SK-N-MC (cell line): ENCODE results near the gene RPL37.
A peak's percentile ranks its signal among the peaks of the same experiment; 100 is the strongest.
"Not testable (repeated sequence)": the region's sequence is repeated elsewhere in the genome, so short reads cannot be mapped to it uniquely, and the experiment has no call there.

Experiments used
- DNase-seq: peaks from one replicate; pipeline ENCODE4 v3.0.0-alpha.2; 2011; ENCODE audit warnings: low read depth, low spot score
- H3K27ac ChIP-seq: fragments of 200-600 bp; sonication (generic); 2 replicates; pipeline ENCODE4 v1.5.1; 2016; ENCODE audit warnings: mixed run types
- H3K36me3 ChIP-seq: fragments of 200-600 bp; sonication (generic); 2 replicates; pipeline ENCODE4 v1.6.1; 2017; ENCODE audit warnings: antibody characterized with exemption, low read length, mixed read lengths; ENCODE audit not compliant: insufficient read depth
- H3K4me3 ChIP-seq: fragments of 200-600 bp; sonication (generic); 2 replicates; pipeline ENCODE4 v1.5.1; 2016
- H3K9ac ChIP-seq: fragments of 200-600 bp; sonication (generic); 2 replicates; pipeline ENCODE4 v1.8.0; 2017; ENCODE audit warnings: mixed run types, mixed read lengths; ENCODE audit not compliant: insufficient read length
- H3K9me3 ChIP-seq: fragments of 200-600 bp; sonication (generic); 2 replicates; pipeline ENCODE4 v1.6.1; 2017; ENCODE audit warnings: low read depth, mild to moderate bottlenecking, antibody characterized with exemption, low read length, moderate library complexity, mixed read lengths
- EZH2 ChIP-seq: fragments of 200-600 bp; sonication (generic); IDR thresholded peaks from one replicate; pipeline ENCODE4 v1.6.1; 2017; ENCODE audit warnings: antibody characterized with exemption
- FOXP2 ChIP-seq: optimal IDR thresholded peaks from 2 replicates; pipeline ENCODE3; 2011; ENCODE audit warnings: mild to moderate bottlenecking, moderate library complexity; ENCODE audit not compliant: insufficient read depth; ENCODE audit errors: extremely low read length, control extremely low read depth
- POLR2AphosphoS5 ChIP-seq: IDR thresholded peaks from 2 replicates; pipeline ENCODE4 v1.6.1; 2012; ENCODE audit warnings: mild to moderate bottlenecking, low read depth, low read length, borderline replicate concordance

Gene RPL37

DNA sequence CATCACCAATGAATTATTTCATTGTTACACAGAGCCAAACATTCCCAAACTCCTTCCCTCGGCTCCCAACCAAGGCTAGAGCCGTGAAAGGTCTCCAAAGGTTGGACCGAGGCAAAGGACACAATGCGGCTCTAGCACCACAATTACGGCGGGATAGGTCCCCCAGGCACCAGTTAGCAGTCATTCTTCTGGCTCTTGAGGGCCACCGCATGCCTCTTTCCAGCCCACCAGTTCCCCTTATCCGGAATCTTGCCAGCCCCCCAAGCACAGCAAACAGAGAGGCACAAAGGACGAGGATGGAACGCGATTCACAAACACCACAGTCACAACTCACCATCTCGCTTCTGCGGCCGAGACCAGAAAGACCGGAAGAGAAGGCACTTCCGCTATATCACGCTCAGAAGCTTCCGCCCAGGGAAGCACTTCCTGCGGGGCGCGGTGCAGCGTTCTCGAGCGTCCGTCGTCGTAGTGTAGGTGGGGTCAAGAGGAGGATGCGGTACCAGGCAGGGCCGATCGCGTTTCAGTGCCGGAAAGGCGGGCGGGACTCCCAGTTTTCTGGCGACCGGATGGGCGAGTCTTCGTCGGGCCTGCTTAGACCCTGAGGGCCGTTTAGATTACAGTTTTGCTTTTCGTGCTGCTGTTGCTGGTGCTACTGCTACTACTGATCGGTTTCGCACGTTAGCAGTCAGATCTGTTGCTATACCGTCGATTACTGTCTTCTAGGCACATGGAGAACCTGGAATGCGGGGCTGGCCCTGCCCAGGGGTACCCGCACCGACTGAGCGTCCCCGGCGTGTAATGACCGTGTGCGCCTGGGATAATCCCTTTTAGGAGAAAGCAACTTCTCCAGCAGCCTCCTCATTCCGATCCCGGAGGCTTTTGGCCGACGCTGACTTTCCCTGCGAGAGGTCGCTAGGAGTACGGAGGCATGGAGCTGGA, at the start of gene RPL37:
Gene RPL37, minus strand, starts transcription at position 374 of the 939 bp plus-strand sequence. Its CDS starts 37 bp downstream, at position 337.
- Histone ChIP-seq H3K27ac (peak within 1 kb of the TSS; percentile 98), H3K9ac (peak within 1 kb of the TSS; percentile 100), H3K36me3 (peaks cover 47% of the 10 kb centered on the region), H3K4me3 (peak within 1 kb of the TSS; percentile 96), H3K9me3 (no peaks in the 10 kb centered on the region)
- peak; percentile 84 for DNase-seq
- TF ChIP-seq POLR2AphosphoS5: peak; percentile 99
- TF ChIP-seq FOXP2: peak; percentile 75
- TF ChIP-seq EZH2: no peak

DNA sequence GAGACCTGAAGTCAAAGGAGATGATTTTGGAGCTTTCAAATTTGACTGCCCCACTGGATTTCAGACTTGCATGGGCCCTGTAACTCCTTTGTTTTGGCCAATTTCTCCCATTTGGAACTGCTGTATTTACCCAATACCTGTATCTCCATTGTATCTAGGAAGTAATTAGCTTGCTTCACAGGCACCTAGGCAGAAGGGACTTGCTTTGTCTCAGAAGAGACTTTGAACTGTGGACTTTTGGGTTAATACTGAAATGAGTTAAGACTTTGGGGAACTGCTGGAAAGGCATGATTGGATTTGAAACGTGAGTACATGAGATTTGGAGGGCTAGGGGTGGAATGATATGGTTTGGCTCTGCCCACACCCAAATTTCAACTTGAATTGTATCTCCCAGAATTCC, 48.0 kb upstream of the RPL37 start:
- H3K27ac ChIP-seq, H3K9ac ChIP-seq, DNase-seq: not testable (repeated sequence)

DNA sequence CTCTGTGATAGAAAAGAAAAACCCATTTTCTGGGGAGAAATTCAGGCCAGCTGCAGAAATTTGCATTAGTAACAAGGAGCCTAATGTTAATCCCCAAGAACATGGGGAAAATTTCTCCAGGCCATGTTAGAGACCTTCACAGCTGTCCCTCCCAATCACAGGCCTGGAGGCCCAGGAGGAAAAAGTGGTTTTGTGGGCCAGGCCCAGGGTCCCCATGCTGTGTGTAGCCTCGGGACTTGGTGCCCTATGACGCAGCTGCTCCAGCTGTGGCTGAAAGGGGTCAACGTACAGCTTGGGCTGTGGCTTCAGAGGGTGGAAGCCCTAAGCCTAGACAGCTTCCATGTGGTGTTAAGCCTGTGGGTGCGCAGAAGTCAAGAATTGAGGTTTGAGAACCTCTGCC, 47.3 kb upstream of the RPL37 start:
- no peaks in the 10 kb centered on the region for H3K36me3 ChIP-seq
- H3K27ac ChIP-seq: no peak overlapping the region
- DNase-seq: no peak
- H3K9ac ChIP-seq: no peak overlapping the region
- TF ChIP-seq EZH2: no peak
- no peak for TF ChIP-seq FOXP2
- TF ChIP-seq POLR2AphosphoS5: no peak
- H3K4me3 ChIP-seq: no peak overlapping the region
- H3K9me3 ChIP-seq: peaks cover 3% of the 10 kb centered on the region; the same call in 1 of the 2 replicates

More for the DNA sequence above, 48.0 kb upstream of the RPL37 start:
- H3K9me3 ChIP-seq, H3K36me3 ChIP-seq, H3K4me3 ChIP-seq: not testable (repeated sequence)

DNA sequence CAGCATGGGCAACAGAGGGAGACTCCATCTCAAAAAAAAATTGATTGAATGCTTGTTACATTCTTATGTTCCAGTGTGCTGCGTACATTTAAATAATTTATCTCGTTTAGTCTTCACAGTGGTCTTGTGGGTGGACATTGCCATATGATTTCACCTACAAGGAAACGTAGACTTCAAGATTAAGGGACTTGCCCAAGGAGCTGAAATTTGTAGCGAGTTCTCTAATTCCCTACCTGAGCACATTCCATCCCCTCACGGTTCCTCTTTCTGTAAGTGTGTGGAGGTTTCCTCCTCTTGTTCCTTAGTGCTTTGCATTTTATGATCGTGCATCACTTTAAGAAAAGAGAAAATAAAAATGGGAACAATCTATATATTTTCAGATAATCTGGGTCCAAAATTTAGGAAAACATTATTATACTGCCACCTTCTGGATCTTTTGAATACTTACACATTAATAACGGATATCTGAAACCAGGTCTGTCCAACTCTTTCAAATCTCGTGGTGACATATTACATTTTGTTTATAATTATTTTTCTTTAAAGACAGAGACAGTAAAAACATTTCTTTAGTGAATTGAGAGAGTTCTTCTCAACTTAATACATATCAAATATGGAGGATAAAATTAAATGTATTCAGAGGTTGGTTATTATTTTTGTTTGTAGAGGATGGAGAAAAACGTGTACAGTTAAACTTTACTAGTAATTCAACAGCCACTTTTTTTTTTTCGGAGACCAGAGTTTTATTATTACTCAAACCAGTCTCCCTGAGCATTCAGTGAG, 44.3 kb upstream of the RPL37 start:
- H3K4me3 ChIP-seq: no peak overlapping the region
- no peak overlapping the region for H3K9ac ChIP-seq
- H3K27ac ChIP-seq: no peak overlapping the region
- DNase-seq: peak; percentile 34
- TF ChIP-seq EZH2 (no peak), POLR2AphosphoS5 (no peak), FOXP2 (no peak)
- H3K9me3 ChIP-seq: peaks cover 7% of the 10 kb centered on the region; the same call in 1 of the 2 replicates
- H3K36me3 ChIP-seq: no peaks in the 10 kb centered on the region

DNA sequence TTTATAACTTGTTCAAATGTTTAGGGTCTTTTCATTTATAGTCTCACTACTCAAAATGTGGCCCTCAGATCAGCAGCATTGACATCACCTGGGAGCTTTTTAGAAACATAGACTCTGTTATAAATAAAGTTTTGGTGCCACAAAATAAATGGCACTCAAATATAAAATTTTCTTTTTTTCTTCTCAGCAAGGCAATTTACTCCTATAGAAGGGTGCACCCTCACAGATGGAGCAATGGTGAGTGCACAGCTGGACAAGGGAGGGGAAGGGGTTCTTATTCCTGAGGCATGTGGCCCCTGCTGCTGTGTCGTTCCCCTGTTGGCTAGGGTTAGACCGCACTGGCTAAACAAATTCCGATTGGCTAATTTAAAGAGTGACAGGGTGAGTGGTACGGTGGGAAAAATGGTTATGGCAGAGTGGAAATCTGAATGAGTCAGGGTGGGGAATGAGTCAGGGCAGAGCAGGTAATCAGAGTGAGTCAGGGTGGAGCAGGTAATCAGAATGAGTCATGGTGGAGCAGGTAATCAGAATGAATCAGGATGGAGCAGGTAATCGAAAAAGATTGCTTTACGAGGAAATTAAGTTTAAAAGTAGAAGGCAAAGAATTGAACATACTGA, 42.5 kb upstream of the RPL37 start:
- no peak for TF ChIP-seq FOXP2
- no peak for TF ChIP-seq POLR2AphosphoS5
- TF ChIP-seq EZH2: no peak
- H3K36me3 ChIP-seq: no peaks in the 10 kb centered on the region
- H3K9ac ChIP-seq: no peak overlapping the region
- no peak overlapping the region for H3K4me3 ChIP-seq
- H3K9me3 ChIP-seq: peaks cover 7% of the 10 kb centered on the region; the same call in 1 of the 2 replicates
- DNase-seq: no peak
- no peak overlapping the region for H3K27ac ChIP-seq

DNA sequence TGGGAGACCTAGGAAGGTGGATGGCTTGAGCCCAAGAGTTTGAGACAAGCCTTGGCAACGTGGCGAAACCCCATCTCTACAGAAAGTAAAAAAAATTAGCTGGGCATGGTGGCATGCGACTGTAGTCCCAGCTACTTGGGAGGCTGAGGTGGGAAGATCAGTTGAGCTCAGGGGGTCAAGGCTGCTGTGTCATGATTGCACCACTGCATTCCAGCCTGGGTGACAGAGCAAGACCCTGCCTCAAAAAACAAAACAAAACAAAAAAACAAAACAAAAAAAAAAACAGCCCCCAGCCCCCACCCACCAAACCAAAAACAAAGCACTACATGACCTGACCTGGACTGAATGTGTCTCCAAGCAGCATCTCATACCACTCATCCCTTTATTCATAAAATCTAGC, 40.9 kb upstream of the RPL37 start:
- no peak overlapping the region for H3K27ac ChIP-seq
- TF ChIP-seq FOXP2: no peak
- no peak for TF ChIP-seq EZH2
- TF ChIP-seq POLR2AphosphoS5: no peak
- DNase-seq: no peak

DNA sequence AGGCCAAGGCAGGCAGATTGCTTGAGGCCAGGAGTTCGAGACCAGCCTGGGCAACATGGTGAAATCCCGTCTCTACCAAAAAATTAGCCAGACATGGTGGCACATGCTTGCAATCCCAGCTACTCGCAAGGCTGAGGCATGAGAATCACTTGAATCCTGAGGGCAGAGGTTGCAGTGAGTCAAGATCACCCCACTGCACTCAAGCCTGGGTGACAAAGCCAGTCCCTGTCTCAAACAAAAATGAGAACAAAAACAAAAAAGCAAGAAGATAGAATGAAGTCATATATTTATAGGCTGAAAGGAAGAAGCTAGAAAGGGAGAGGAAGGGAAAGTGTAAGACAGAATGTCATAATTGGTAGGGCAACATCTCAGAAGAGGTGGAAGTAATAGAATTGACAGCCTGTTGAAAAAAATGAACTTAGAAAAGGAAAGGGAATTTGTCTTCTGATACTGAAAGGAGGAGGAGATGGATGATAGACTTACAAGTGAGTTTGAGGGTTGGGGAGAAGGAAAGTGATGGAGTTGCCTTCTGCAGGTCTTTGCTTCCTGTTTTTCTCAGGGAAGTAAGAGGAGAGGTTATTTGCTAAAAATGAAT, 38.4 kb upstream of the RPL37 start:
- Histone ChIP-seq H3K4me3 (no peak overlapping the region), H3K9ac (no peak overlapping the region), H3K9me3 (peaks cover 4% of the 10 kb centered on the region; the same call in 1 of the 2 replicates), H3K36me3 (no peaks in the 10 kb centered on the region), H3K27ac (no peak overlapping the region)
- TF ChIP-seq EZH2: no peak
- TF ChIP-seq FOXP2: no peak
- no peak for TF ChIP-seq POLR2AphosphoS5
- DNase-seq: no peak

More for the DNA sequence above, 40.9 kb upstream of the RPL37 start:
- H3K9me3 ChIP-seq: peaks cover 4% of the 10 kb centered on the region; the same call in 1 of the 2 replicates
- no peak overlapping the region for H3K4me3 ChIP-seq
- H3K9ac ChIP-seq: no peak overlapping the region
- no peaks in the 10 kb centered on the region for H3K36me3 ChIP-seq

DNA sequence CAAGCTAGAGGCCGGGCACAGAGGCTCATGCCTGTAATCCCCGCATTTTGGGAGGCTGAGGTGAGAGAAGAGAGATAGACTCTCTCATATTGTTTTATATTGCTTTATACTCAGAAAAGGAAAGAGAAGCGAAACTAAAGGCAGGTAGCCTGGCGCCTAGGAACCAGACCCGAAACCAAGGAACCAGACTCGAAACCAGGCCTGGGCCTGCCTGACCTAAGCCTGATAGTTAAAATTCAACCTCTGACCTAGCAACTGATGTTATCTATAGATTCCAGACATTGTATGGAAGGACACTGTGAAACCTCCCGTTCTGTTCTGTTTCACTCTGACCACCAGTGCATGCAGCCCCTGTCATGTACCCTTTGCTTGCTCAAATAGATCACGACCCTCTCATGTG, 37.2 kb upstream of the RPL37 start:
- H3K27ac ChIP-seq, H3K36me3 ChIP-seq, DNase-seq, H3K9me3 ChIP-seq, H3K4me3 ChIP-seq, H3K9ac ChIP-seq: not testable (repeated sequence)
